ENCODE data around the gene LASP1.

- TF ChIP-seq EP300 (conservative IDR thresholded peaks at IDR 0.05; ENCODE audit: poor library complexity, severe bottlenecking) (no peak), REST (IDR thresholded peaks at IDR 0.05; ENCODE audit: borderline replicate concordance) (no peak), CTCF (IDR thresholded peaks at IDR 0.05; ENCODE audit: poor library complexity, severe bottlenecking) (no peak), MXI1 (conservative IDR thresholded peaks at IDR 0.05; ENCODE audit: poor library complexity, severe bottlenecking) (no peak), EZH2 (IDR thresholded peaks at IDR 0.05; ENCODE audit: borderline replicate concordance, insufficient read depth, low read length, poor library complexity, severe bottlenecking) (no peak), TAF1 (IDR thresholded peaks at IDR 0.05; ENCODE audit: low read depth) (no peak), RAD21 (conservative IDR thresholded peaks at IDR 0.05) (no peak), POLR2AphosphoS5 (IDR thresholded peaks at IDR 0.05) (no peak)
These were observed 20.0 kb downstream of the LASP1 start for GRCh38 chr17:38889745-38890409.

All from neural cell (in vitro differentiated cells).